SU-DHL-6 (cell line): ENCODE data around the gene MYOM1.

Source experiments
- CTCF ChIP-seq: fragments of 200-600 bp; sonication (generic); IDR thresholded peaks from one replicate; pipeline ENCODE4 v1.5.1; 2017; ENCODE audit warnings: antibody characterized with exemption, mild to moderate bottlenecking, low read length, moderate library complexity; ENCODE audit not compliant: insufficient read depth, poor library complexity, severe bottlenecking
- EZH2phosphoT487 ChIP-seq: fragments of 200-600 bp; sonication (generic), shearing (Covaris generic); conservative IDR thresholded peaks from 2 replicates; pipeline ENCODE4 v1.6.1; 2018; ENCODE audit warnings: mild to moderate bottlenecking, antibody characterized with exemption, low read length, moderate library complexity, mixed read lengths

GRCh38 chr18:3261373-3262233 lies 41.8 kb upstream of the MYOM1 start, which contains the start of gene MYL12B:
- TF ChIP-seq CTCF: no peak
- TF ChIP-seq EZH2phosphoT487: no peak
